Natural killer cell treated with Interleukin-12 subunit alpha and Interleukin-12 subunit beta and Interleukin-15 and Interleukin-18, amount 100 ng/mL, for 72 hours (primary cell): Measurements from ENCODE around the gene ZFYVE19. TPM values are rescaled to one million over a fixed set of nuclear protein-coding genes. Genes with fewer than 3 reads are reported as not detected.

Experiments
- ATAC-seq, 2 donors: fragments of 150-1000 bp; cut with Tn5 transposase in 1 of 2; sonication (Bioruptor Pico), chemical (Tn5 transposase) in 1 of 2; 2 replicates each; pipeline ENCODE4 v1.10.0; 2021
- DNase-seq: peaks from one replicate; pipeline ENCODE4 v3.0.0; 2022; ENCODE audit warnings: low spot score
- H3K27ac Mint-ChIP-seq, 2 donors: 1 replicate in 1 of 2; 2 replicates in 1 of 2; pipeline ENCODE4 v1.8.0; 2022; ENCODE audit warnings: mixed read lengths in 2 of 2, mild to moderate bottlenecking in 1 of 2, moderate library complexity in 1 of 2
- H3K27me3 Mint-ChIP-seq, 2 donors: 1 replicate in 1 of 2; 2 replicates in 1 of 2; pipeline ENCODE4 v1.8.0; 2022; ENCODE audit warnings: mixed read lengths in 2 of 2
- H3K36me3 Mint-ChIP-seq: one replicate; pipeline ENCODE4 v1.8.0; 2022; ENCODE audit warnings: mixed read lengths
- H3K4me1 Mint-ChIP-seq, 2 donors: 1 replicate in 1 of 2; 2 replicates in 1 of 2; pipeline ENCODE4 v1.8.0; 2022; ENCODE audit warnings: low read depth in 2 of 2, mixed read lengths in 2 of 2, mild to moderate bottlenecking in 1 of 2
- H3K4me3 Mint-ChIP-seq: one replicate; pipeline ENCODE4 v1.8.0; 2022; ENCODE audit warnings: mixed read lengths
- H3K9me3 Mint-ChIP-seq: 2 replicates; pipeline ENCODE4 v1.8.0; 2022; ENCODE audit warnings: mixed read lengths
- total RNA-seq, 2 donors: library from RNA; stranded (reverse); gene quantifications; one replicate each; pipeline ENCODE4 v1.2.3, GENCODE V29; 2022

Gene ZFYVE19
- total RNA-seq, 2 donors from 2014 or later: 17.2 to 39.1 TPM

- Mint-ChIP-seq H3K27me3 (peaks cover 0 to 10% of the 10 kb centered on the region in 2 donors), H3K27ac (no peak overlapping the region), H3K36me3 (no peaks in the 10 kb centered on the region), H3K4me3 (no peak overlapping the region), H3K9me3 (no peaks in the 10 kb centered on the region), H3K4me1 (peaks cover 0 to 2% of the 10 kb centered on the region in 2 donors)
- ATAC-seq (no peak), DNase-seq (peak; percentile 6)
Measured at GRCh38 chr15:40838756-40839155, 31.9 kb downstream of the ZFYVE19 start.

GRCh38 chr15:40841741-40842140, 34.9 kb downstream of the ZFYVE19 start:
- DNase-seq (no peak), ATAC-seq (no peak)
- H3K4me3 Mint-ChIP-seq: no peak overlapping the region
- no peaks in the 10 kb centered on the region for H3K36me3 Mint-ChIP-seq
- no peaks in the 10 kb centered on the region for H3K9me3 Mint-ChIP-seq
- H3K27me3 Mint-ChIP-seq: peaks cover 7 to 19% of the 10 kb centered on the region in 2 donors
- no peak overlapping the region for H3K27ac Mint-ChIP-seq
- H3K4me1 Mint-ChIP-seq: peaks cover 5 to 6% of the 10 kb centered on the region in 2 donors

GRCh38 chr15:40843261-40843884, 36.5 kb downstream of the ZFYVE19 start:
- Mint-ChIP-seq H3K27ac (no peak overlapping the region), H3K4me3 (peak overlapping the region; percentile 70), H3K27me3 (peaks cover 7 to 23% of the 10 kb centered on the region in 2 donors), H3K4me1 (peaks cover 5 to 6% of the 10 kb centered on the region in 2 donors), H3K36me3 (no peaks in the 10 kb centered on the region), H3K9me3 (no peaks in the 10 kb centered on the region)
- DNase-seq: no peak
- no peak for ATAC-seq

- H3K9me3 Mint-ChIP-seq: no peaks in the 10 kb centered on the region
- H3K4me3 Mint-ChIP-seq: peak within 1 kb of the TSS; percentile 80
- H3K27me3 Mint-ChIP-seq: peaks cover 7 to 23% of the 10 kb centered on the region in 2 donors
- ATAC-seq: peak; percentile 74 to 81
- no peaks in the 10 kb centered on the region for H3K36me3 Mint-ChIP-seq
- no peak within 1 kb of the TSS for H3K27ac Mint-ChIP-seq
- no peak for DNase-seq
- H3K4me1 Mint-ChIP-seq: peaks cover 5 to 6% of the 10 kb centered on the region in 2 donors
Measured at GRCh38 chr15:40843885-40844695, 37.2 kb downstream of the ZFYVE19 start, which contains the start of gene SPINT1. SPINT1 (plus strand) TSS chr15:40844048; CDS start chr15:40844555, 507 bp downstream.

GRCh38 chr15:40844696-40845030, 37.8 kb downstream of the ZFYVE19 start:
- no peaks in the 10 kb centered on the region for H3K9me3 Mint-ChIP-seq
- H3K4me1 Mint-ChIP-seq: peaks cover 5 to 6% of the 10 kb centered on the region in 2 donors
- H3K27ac Mint-ChIP-seq: no peak overlapping the region
- H3K4me3 Mint-ChIP-seq: peak overlapping the region; percentile 80
- H3K36me3 Mint-ChIP-seq: no peaks in the 10 kb centered on the region
- H3K27me3 Mint-ChIP-seq: peaks cover 7 to 23% of the 10 kb centered on the region in 2 donors
- peak; percentile 42 to 43 for ATAC-seq
- no peak for DNase-seq

GRCh38 chr15:40845036-40845435, 38.1 kb downstream of the ZFYVE19 start:
- DNase-seq (peak; percentile 5), ATAC-seq (no peak)
- H3K27me3 Mint-ChIP-seq: peaks cover 7 to 23% of the 10 kb centered on the region in 2 donors
- H3K36me3 Mint-ChIP-seq: no peaks in the 10 kb centered on the region
- peaks cover 5 to 6% of the 10 kb centered on the region in 2 donors for H3K4me1 Mint-ChIP-seq
- peak overlapping the region; percentile 80 for H3K4me3 Mint-ChIP-seq
- no peak overlapping the region for H3K27ac Mint-ChIP-seq
- H3K9me3 Mint-ChIP-seq: no peaks in the 10 kb centered on the region

- no peaks in the 10 kb centered on the region for H3K9me3 Mint-ChIP-seq
- H3K27ac Mint-ChIP-seq: no peak overlapping the region
- no peaks in the 10 kb centered on the region for H3K36me3 Mint-ChIP-seq
- no peak overlapping the region for H3K4me3 Mint-ChIP-seq
- peaks cover 5 to 6% of the 10 kb centered on the region in 2 donors for H3K4me1 Mint-ChIP-seq
- DNase-seq (peak; percentile 45), ATAC-seq (no peak)
- H3K27me3 Mint-ChIP-seq: peaks cover 7 to 25% of the 10 kb centered on the region in 2 donors
Measured at GRCh38 chr15:40845511-40846284, 38.8 kb downstream of the ZFYVE19 start.

GRCh38 chr15:40846841-40847222, 39.9 kb downstream of the ZFYVE19 start:
- Mint-ChIP-seq H3K4me1 (peaks cover 5 to 6% of the 10 kb centered on the region in 2 donors), H3K36me3 (no peaks in the 10 kb centered on the region), H3K4me3 (no peak overlapping the region), H3K9me3 (no peaks in the 10 kb centered on the region), H3K27me3 (peaks cover 7 to 25% of the 10 kb centered on the region in 2 donors), H3K27ac (no peak overlapping the region)
- DNase-seq: peak; percentile 37
- ATAC-seq: no peak

GRCh38 chr15:40847223-40847961, 40.5 kb downstream of the ZFYVE19 start:
- ATAC-seq (no peak), DNase-seq (peak; percentile 12)
- no peaks in the 10 kb centered on the region for H3K9me3 Mint-ChIP-seq
- peaks cover 7 to 22% of the 10 kb centered on the region in 2 donors for H3K27me3 Mint-ChIP-seq
- no peaks in the 10 kb centered on the region for H3K36me3 Mint-ChIP-seq
- H3K27ac Mint-ChIP-seq: no peak overlapping the region
- peaks cover 5 to 6% of the 10 kb centered on the region in 2 donors for H3K4me1 Mint-ChIP-seq
- H3K4me3 Mint-ChIP-seq: no peak overlapping the region

- no peaks in the 10 kb centered on the region for H3K9me3 Mint-ChIP-seq
- H3K27me3 Mint-ChIP-seq: peaks cover 0 to 12% of the 10 kb centered on the region in 2 donors
- no peak overlapping the region for H3K4me3 Mint-ChIP-seq
- ATAC-seq: no peak
- no peak overlapping the region for H3K27ac Mint-ChIP-seq
- DNase-seq: no peak
- no peaks in the 10 kb centered on the region for H3K4me1 Mint-ChIP-seq
- H3K36me3 Mint-ChIP-seq: no peaks in the 10 kb centered on the region
Measured at GRCh38 chr15:40850576-40851112, 43.8 kb downstream of the ZFYVE19 start.

- Mint-ChIP-seq H3K36me3 (no peaks in the 10 kb centered on the region), H3K27me3 (peaks cover 0 to 9% of the 10 kb centered on the region in 2 donors), H3K9me3 (no peaks in the 10 kb centered on the region), H3K4me1 (no peaks in the 10 kb centered on the region), H3K4me3 (no peak overlapping the region), H3K27ac (no peak overlapping the region)
- ATAC-seq (no peak), DNase-seq (no peak)
Measured at GRCh38 chr15:40852529-40852928, 45.6 kb downstream of the ZFYVE19 start.

GRCh38 chr15:40853241-40853890, 46.5 kb downstream of the ZFYVE19 start:
- peaks cover 0 to 6% of the 10 kb centered on the region in 2 donors for H3K27me3 Mint-ChIP-seq
- H3K9me3 Mint-ChIP-seq: no peaks in the 10 kb centered on the region
- no peak overlapping the region for H3K27ac Mint-ChIP-seq
- no peak for DNase-seq
- H3K4me3 Mint-ChIP-seq: no peak overlapping the region
- H3K36me3 Mint-ChIP-seq: no peaks in the 10 kb centered on the region
- ATAC-seq: peak in 1 of 2 donors; percentile 8
- H3K4me1 Mint-ChIP-seq: peaks cover 0 to 3% of the 10 kb centered on the region in 2 donors
